K562 (cell line): ENCODE results near the gene RNF32. TPM values are rescaled to one million over a fixed set of nuclear protein-coding genes. Genes with fewer than 3 reads are reported as not detected.

Experiments used
- DNMT1 ChIP-seq: fragments of 450-650 bp; IDR thresholded peaks from 2 replicates; pipeline ENCODE4 v1.6.1; 2016; ENCODE audit warnings: antibody characterized with exemption, mild to moderate bottlenecking
- GTF2F1 ChIP-seq: IDR thresholded peaks from 2 replicates; pipeline ENCODE4 v1.6.1; 2011; ENCODE audit warnings: low read depth, low read length, improper control_type of control experiment
- HNRNPLL ChIP-seq: fragments of 200-400 bp; formaldehyde crosslinking; IDR thresholded peaks from 2 replicates; pipeline ENCODE4 v1.6.1; 2017; ENCODE audit warnings: low read length, low read depth, mild to moderate bottlenecking; ENCODE audit not compliant: poor library complexity, severe bottlenecking
- KDM1A ChIP-seq, 2 experiments: fragments of 450-650 bp; IDR thresholded peaks; 2 replicates each; pipeline ENCODE4 v1.6.1; 2016; ENCODE audit warnings: mild to moderate bottlenecking in 2 of 2
- NR4A1 ChIP-seq, 2 experiments: fragments of 250-450 bp in 1 of 2; fragments of 450-650 bp in 1 of 2; sonication (Bioruptor Pico) in 1 of 2; IDR thresholded peaks; 2 replicates each; pipeline versions ENCODE4 v1.4.0 to v1.6.1; 2016 to 2020; ENCODE audit warnings: mild to moderate bottlenecking in 2 of 2, missing compliant biosample characterization in 1 of 2, missing genetic modification characterization in 1 of 2, moderate library complexity in 1 of 2
- SMAD1 ChIP-seq: fragments of 150-350 bp; IDR thresholded peaks from 2 replicates; pipeline ENCODE4 v1.6.1; 2014; ENCODE audit warnings: low read length, low read depth; ENCODE audit not compliant: partially characterized antibody
- WHSC1 ChIP-seq: IDR thresholded peaks from one replicate; pipeline ENCODE4 v1.6.1; 2012; ENCODE audit warnings: low read length, control low read depth, inconsistent platforms
- ZNF23 ChIP-seq: fragments of 250-450 bp; sonication (Bioruptor Pico); IDR thresholded peaks from 2 replicates; pipeline ENCODE4 v1.4.0; 2020; ENCODE audit warnings: mild to moderate bottlenecking
- polyA plus RNA-seq, 8 experiments: library from polyadenylated mRNA; depleted of rRNA in 4 of 8; stranded (reverse) in 5 of 8; unstranded in 3 of 8; fragments of >200 nt; fragmentation: Nextera tagmentation in 2 of 8; fragmentation: Illumina TruSeq in 1 of 8; extraction: Ambion mirVana in 2 of 8; extraction: Trizol in 1 of 8; gene quantifications; 2 replicates each; pipeline versions ENCODE4 v1.2.1 to v1.2.3, GENCODE V29; 2011 to 2014; ENCODE audit warnings: inconsistent platforms in 1 of 8, missing spikeins in 1 of 8
- total RNA-seq, 7 experiments: library from RNA; depleted of rRNA in 6 of 7; stranded (reverse); fragments of >200 nt in 6 of 7; fragmentation: Illumina TruSeq in 2 of 7; extraction: Trizol in 2 of 7; gene quantifications; 2 replicates each; pipeline versions ENCODE4 v1.2.1 to v1.2.3, GENCODE V29; 2011 to 2021; ENCODE audit warnings: low replicate concordance in 1 of 7
- TF ChIP-seq, protein P1 (sequence below): fragments of 250-450 bp; sonication (Bioruptor Pico); IDR thresholded peaks from 2 replicates; pipeline ENCODE4 v1.9.0; 2021; ENCODE audit warnings: mild to moderate bottlenecking
- TF ChIP-seq, protein P2 (sequence below): fragments of 250-450 bp; sonication (Bioruptor Pico); IDR thresholded peaks from 2 replicates; pipeline ENCODE4 v1.4.0; 2020; ENCODE audit warnings: mild to moderate bottlenecking
- TF ChIP-seq, protein P3 (sequence below): fragments of 150-350 bp; conservative IDR thresholded peaks from 2 replicates; pipeline ENCODE4 v1.6.1; 2014; ENCODE audit warnings: low read length
- TF ChIP-seq, protein P4 (sequence below), 2 experiments: IDR thresholded peaks; 2 replicates each; pipeline ENCODE4 v1.6.1; 2012; ENCODE audit warnings: improper control_type of control experiment in 2 of 2, low read depth in 2 of 2, low read length in 2 of 2, borderline replicate concordance in 1 of 2
- TF ChIP-seq, protein P5 (sequence below): fragments of 250-450 bp; sonication (Bioruptor Pico); IDR thresholded peaks from 2 replicates; pipeline ENCODE4 v1.5.0; 2021
- TF ChIP-seq, protein P6 (sequence below): sonication (generic); formaldehyde crosslinking; IDR thresholded peaks from 2 replicates; pipeline ENCODE4 v1.8.0; 2022; ENCODE audit warnings: mild to moderate bottlenecking, missing genetic modification reagents
- TF ChIP-seq, protein P7 (sequence below): fragments of 450-650 bp; formaldehyde crosslinking; IDR thresholded peaks from 2 replicates; pipeline ENCODE4 v1.4.0; 2020; ENCODE audit warnings: mild to moderate bottlenecking, moderate library complexity

Gene RNF32
- total and polyA plus RNA-seq, 9 of the 15 experiments (the other 6 are each of a cell fraction or from before 2014, with no cell fraction given): 2.6 to 7.0 (median 4.6) TPM

DNA sequence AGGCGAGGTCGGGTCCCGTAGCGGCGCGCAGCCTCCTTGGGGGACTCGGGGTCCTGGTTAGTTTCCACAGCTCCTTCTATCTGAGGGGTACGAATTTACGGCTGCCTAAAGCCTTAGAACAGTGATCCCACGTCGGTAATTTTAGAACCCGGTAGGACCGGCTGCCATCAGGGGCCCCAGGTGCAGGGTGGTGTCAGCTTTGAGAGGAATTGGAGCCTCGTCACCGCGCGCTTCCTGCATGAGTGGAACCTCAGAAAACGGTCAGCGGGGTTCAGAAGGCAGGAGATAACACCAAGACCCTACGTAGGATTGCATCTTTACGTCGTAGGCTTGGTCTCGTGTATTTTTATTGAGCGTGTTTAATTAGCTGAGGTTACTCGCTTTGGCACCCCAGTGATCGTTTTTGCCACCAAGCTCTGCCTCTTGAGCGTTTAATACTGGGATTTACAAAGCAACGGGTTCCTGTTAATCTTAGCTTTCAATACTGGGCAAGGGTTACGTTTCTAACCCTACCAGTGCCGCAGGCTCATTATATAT lies 443 bp downstream of the RNF32 start (continued):
- TF ChIP-seq, protein P1, sequence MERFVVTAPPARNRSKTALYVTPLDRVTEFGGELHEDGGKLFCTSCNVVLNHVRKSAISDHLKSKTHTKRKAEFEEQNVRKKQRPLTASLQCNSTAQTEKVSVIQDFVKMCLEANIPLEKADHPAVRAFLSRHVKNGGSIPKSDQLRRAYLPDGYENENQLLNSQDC (CRISPR knock-in tag): 0 out of 2 replicates have a peak, but pooled peaks have one; percentile 20
- no peak for TF ChIP-seq SMAD1
- TF ChIP-seq, protein P2, sequence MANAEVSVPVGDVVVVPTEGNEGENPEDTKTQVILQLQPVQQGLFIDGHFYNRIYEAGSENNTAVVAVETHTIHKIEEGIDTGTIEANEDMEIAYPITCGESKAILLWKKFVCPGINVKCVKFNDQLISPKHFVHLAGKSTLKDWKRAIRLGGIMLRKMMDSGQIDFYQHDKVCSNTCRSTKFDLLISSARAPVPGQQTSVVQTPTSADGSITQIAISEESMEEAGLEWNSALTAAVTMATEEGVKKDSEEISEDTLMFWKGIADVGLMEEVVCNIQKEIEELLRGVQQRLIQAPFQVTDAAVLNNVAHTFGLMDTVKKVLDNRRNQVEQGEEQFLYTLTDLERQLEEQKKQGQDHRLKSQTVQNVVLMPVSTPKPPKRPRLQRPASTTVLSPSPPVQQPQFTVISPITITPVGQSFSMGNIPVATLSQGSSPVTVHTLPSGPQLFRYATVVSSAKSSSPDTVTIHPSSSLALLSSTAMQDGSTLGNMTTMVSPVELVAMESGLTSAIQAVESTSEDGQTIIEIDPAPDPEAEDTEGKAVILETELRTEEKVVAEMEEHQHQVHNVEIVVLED (CRISPR knock-in tag): peak; percentile 47; the same call in 1 of the 2 replicates
- TF ChIP-seq, protein P3, sequence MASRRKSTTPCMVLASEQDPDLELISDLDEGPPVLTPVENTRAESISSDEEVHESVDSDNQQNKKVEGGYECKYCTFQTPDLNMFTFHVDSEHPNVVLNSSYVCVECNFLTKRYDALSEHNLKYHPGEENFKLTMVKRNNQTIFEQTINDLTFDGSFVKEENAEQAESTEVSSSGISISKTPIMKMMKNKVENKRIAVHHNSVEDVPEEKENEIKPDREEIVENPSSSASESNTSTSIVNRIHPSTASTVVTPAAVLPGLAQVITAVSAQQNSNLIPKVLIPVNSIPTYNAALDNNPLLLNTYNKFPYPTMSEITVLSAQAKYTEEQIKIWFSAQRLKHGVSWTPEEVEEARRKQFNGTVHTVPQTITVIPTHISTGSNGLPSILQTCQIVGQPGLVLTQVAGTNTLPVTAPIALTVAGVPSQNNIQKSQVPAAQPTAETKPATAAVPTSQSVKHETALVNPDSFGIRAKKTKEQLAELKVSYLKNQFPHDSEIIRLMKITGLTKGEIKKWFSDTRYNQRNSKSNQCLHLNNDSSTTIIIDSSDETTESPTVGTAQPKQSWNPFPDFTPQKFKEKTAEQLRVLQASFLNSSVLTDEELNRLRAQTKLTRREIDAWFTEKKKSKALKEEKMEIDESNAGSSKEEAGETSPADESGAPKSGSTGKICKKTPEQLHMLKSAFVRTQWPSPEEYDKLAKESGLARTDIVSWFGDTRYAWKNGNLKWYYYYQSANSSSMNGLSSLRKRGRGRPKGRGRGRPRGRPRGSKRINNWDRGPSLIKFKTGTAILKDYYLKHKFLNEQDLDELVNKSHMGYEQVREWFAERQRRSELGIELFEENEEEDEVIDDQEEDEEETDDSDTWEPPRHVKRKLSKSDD: no peak
- peak; percentile 36 for TF ChIP-seq HNRNPLL
- no peak for TF ChIP-seq KDM1A (IDR thresholded peaks at IDR 0.05)
- TF ChIP-seq, protein P4, sequence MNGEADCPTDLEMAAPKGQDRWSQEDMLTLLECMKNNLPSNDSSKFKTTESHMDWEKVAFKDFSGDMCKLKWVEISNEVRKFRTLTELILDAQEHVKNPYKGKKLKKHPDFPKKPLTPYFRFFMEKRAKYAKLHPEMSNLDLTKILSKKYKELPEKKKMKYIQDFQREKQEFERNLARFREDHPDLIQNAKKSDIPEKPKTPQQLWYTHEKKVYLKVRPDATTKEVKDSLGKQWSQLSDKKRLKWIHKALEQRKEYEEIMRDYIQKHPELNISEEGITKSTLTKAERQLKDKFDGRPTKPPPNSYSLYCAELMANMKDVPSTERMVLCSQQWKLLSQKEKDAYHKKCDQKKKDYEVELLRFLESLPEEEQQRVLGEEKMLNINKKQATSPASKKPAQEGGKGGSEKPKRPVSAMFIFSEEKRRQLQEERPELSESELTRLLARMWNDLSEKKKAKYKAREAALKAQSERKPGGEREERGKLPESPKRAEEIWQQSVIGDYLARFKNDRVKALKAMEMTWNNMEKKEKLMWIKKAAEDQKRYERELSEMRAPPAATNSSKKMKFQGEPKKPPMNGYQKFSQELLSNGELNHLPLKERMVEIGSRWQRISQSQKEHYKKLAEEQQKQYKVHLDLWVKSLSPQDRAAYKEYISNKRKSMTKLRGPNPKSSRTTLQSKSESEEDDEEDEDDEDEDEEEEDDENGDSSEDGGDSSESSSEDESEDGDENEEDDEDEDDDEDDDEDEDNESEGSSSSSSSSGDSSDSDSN (IDR thresholded peaks at IDR 0.05; ENCODE audit: borderline replicate concordance in 1 of 2, low read depth in 2 of 2, low read length in 2 of 2): 0 out of 4 replicates have a peak, but pooled peaks of 1 of the 2 experiments have one; percentile 21
- no peak for TF ChIP-seq DNMT1
- TF ChIP-seq NR4A1 (CRISPR knock-in tag; IDR thresholded peaks at IDR 0.05): no peak
- peak; percentile 48; the same call in 1 of the 2 replicates for TF ChIP-seq NR4A1 (tag; IDR thresholded peaks at IDR 0.05)
- TF ChIP-seq, protein P5, sequence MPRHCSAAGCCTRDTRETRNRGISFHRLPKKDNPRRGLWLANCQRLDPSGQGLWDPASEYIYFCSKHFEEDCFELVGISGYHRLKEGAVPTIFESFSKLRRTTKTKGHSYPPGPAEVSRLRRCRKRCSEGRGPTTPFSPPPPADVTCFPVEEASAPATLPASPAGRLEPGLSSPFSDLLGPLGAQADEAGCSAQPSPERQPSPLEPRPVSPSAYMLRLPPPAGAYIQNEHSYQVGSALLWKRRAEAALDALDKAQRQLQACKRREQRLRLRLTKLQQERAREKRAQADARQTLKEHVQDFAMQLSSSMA (CRISPR knock-in tag): no peak
- TF ChIP-seq, protein P6, sequence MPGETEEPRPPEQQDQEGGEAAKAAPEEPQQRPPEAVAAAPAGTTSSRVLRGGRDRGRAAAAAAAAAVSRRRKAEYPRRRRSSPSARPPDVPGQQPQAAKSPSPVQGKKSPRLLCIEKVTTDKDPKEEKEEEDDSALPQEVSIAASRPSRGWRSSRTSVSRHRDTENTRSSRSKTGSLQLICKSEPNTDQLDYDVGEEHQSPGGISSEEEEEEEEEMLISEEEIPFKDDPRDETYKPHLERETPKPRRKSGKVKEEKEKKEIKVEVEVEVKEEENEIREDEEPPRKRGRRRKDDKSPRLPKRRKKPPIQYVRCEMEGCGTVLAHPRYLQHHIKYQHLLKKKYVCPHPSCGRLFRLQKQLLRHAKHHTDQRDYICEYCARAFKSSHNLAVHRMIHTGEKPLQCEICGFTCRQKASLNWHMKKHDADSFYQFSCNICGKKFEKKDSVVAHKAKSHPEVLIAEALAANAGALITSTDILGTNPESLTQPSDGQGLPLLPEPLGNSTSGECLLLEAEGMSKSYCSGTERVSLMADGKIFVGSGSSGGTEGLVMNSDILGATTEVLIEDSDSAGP (CRISPR knock-in tag): no peak
- TF ChIP-seq, protein P7, sequence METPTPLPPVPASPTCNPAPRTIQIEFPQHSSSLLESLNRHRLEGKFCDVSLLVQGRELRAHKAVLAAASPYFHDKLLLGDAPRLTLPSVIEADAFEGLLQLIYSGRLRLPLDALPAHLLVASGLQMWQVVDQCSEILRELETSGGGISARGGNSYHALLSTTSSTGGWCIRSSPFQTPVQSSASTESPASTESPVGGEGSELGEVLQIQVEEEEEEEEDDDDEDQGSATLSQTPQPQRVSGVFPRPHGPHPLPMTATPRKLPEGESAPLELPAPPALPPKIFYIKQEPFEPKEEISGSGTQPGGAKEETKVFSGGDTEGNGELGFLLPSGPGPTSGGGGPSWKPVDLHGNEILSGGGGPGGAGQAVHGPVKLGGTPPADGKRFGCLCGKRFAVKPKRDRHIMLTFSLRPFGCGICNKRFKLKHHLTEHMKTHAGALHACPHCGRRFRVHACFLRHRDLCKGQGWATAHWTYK (CRISPR knock-in tag): no peak
- no peak for TF ChIP-seq WHSC1
- no peak for TF ChIP-seq ZNF23 (CRISPR knock-in tag)
- TF ChIP-seq GTF2F1: no peak
